Fibroblast of skin of left quadriceps (primary cell): ENCODE data around the gene MON1B.
"Not testable (repeated sequence)": the region's sequence is repeated elsewhere in the genome, so short reads cannot be mapped to it uniquely, and the experiment has no call there.

Experiments
- DNase-seq, 2 experiments: peaks; one replicate each; pipeline ENCODE4 v3.0.0-alpha.2; 2013; ENCODE audit warnings: low read depth in 2 of 2

Gene MON1B

DNA sequence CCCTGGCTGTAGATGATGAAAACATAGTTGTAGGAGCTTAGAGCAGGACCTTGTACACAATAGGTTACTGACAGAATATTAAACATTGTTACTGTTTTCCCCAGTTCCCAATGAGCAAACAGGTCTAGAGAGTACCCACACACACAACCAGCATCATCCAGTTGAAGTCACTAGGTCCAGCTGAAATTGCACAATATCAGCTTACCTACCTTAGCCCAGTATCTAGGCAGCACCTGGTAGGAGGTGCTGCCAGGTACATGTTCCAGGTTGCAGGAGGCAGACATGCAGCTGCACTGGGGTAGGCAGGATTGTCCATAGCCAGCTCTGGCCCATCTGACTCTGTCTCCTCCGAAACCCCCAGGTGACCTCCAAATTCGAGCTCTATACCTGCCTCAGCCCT lies 6.8 kb downstream of the MON1B start:
- no peak for DNase-seq

GRCh38 chr16:77199211-77199610 lies 8.2 kb downstream of the MON1B start, which contains the start of gene SYCE1L:
TSS of gene SYCE1L (plus strand) at chr16:77199408. CDS start at chr16:77199452, 44 bp downstream.
- DNase-seq: no peak

GRCh38 chr16:77206533-77206932 lies 15.5 kb downstream of the MON1B start:
- DNase-seq: no peak

- no peak for DNase-seq
These were observed 16.0 kb downstream of the MON1B start for GRCh38 chr16:77207030-77207429.

DNA sequence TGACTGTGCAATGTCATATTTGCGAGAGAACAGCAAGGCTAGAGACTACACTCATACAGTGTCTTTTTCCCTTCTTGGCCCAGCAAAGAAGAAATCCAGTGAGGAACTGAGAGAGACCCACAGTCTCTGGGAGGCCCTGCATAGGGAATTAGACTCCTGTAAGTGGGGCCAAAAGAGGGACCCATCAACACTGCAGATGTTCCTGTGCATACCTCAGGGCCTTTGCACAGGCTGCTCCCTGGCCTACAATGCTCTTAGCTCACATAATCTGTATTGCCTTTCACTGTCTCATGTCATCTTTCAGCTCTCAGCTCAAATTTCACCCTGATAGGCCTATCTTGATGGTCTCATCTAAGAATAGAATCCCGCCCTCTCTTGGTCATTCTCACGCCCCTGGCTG lies 17.4 kb downstream of the MON1B start:
- DNase-seq: no peak

DNA sequence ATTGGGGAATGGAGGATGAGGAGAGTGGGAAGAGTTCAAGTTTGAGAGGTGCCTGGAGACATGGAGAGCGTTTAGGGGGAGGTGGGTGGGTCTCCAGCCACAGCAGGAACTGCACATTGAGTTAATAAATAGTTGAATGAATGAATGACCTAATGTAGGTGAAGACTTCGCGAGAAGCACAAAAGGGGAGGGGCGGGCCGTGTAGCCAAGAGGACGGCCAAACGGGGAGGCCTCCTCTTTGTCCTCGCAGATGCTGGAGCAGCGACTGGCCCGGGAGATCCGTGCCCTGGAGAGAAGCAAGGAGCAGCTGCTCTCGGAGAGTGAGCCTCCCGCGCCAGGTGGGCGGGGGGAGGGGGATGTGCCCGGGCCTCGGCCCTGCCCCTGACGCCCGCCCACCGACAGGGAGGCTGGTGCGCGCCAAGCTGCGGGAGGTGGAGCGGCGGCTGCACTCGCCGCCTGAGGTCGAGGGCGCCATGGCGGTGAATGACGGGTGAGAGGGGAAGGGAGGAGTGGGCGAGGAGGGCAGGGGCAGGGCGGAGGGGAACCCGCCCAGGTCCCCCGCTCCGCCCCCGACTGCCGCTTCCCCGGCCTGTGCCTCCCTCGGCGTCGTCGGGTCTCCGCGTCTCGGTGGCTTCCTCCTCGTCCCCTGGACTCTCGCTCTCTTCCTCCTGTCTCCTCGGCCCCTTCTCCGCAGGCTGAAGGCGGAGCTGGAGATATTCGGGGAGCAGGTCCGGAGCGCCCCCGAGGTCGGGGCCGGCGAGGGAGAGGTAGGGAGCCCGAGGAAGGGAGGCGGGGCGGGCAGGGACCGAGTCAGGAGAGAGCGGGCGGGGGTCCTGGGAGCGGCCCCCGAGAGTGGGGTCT lies 21.1 kb downstream of the MON1B start:
- DNase-seq: no peak

DNA sequence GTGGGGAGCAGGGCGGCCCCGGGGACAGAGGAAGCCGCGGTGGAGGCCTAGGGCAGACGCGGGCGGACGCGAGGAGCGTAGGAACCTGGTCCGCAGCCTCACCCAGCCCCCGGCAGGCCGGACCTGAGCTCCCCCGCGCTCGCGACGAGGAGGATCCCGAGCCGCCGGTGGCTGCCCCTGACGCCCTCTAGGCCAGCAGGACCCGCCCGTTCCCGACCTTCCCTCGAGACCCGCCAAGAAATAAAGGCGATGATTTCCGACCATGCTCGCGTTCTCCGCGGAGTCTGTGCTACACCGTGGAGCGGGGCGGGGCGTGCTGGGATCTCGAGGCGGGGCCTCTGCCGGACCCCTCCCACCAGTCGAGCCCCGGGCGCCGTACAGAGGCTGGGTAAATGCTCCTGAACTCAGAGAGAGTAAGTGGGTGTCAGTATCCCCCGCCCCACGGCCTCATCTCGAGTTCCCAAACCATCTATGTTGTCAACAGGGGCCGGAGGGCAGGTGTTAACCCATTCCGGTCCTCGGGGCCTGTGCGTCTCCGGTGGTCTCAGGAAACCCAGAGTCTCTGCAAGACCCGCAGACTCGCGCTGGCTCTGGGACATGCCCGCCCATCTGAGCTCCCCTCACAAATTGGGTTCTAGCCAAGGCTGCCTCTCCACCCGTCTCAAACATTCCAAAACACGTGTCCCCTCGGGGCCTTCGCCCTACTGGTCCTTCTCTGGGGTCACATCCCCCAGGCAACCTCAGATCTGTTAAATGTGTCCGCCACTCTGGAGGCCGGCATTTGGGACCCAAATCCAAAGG lies 22.0 kb downstream of the MON1B start:
- DNase-seq: no peak

- DNase-seq: peak; percentile 78 to 83
These were observed 22.6 kb downstream of the MON1B start for GRCh38 chr16:77213542-77214106.

DNA sequence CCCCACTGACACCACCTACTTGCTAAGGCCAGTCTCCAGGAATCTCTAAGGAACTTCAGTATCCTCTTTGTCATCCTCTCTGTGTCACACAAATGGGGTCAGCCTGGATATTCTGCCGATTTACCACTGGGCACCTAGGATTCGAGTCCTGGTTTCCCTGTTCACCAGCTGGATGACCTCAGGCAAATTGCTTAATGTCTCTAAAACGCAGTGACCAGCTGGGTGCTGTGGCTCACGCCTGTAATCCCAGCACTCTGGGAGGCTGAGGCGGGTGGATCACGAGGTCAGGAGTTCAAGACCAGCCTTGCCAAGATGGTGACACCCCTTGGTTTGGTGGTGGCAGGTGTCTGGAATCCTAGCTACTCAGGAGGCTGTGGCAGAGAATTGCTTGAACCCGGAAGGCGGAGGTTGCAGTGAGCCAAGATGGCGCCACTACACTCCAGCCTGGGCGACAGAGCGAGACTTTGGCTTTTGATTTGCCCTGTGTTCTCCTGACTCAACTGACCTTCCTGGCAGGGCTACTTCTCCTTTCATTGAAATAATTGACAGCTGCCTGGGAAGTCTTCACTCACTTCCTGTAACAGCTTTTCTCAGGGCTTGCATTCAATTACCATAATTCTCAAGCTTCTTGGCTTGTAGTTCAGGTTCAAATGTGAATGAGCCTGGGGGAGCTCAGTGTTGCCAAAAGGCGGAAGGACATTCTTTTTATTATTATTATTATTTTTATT lies 23.6 kb downstream of the MON1B start:
- DNase-seq: no peak

DNA sequence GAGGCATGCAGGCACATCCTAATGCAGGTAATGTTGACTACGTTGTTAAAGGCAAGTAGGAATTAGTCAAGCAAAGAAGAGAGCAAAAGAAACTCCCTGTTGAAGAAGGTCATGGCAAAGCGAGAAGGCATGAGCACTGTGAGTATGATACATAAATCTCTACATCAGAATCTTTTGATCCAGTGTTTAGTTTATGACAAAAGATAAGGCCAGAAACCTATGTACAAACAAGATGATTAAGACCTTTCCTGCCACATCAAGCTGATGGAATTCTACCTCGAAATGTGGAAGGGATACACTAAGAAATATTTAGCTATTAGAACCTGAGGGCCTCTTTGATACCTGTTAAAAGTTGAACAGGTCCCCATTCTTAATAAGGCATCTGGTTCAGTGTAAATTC lies 28.4 kb downstream of the MON1B start:
- no peak for DNase-seq

- no peak for DNase-seq
These were observed 29.4 kb downstream of the MON1B start for GRCh38 chr16:77220427-77220826.

GRCh38 chr16:77221482-77221881 lies 30.5 kb downstream of the MON1B start:
- DNase-seq: no peak

- DNase-seq: no peak
These were observed 32.2 kb downstream of the MON1B start for GRCh38 chr16:77223184-77223583.

DNA sequence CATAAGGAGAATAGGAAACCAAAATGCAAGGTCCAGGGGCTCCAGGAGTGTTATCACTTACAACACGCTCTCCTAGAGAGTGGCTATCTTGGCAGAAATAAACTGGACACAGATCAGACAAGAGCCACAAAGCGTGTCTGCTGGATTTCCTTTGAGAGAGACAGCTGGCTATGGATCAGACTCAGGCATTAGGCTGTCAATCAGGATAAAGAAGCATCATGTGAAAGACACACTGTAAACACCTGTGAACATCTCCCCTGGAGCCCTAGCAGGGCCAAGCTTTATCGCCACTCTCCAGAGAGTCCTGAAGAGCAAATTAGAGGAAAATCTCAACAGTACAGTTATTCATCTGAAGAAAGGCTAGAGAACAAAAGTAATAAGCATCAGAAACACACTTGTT lies 34.2 kb downstream of the MON1B start:
- no peak for DNase-seq

DNA sequence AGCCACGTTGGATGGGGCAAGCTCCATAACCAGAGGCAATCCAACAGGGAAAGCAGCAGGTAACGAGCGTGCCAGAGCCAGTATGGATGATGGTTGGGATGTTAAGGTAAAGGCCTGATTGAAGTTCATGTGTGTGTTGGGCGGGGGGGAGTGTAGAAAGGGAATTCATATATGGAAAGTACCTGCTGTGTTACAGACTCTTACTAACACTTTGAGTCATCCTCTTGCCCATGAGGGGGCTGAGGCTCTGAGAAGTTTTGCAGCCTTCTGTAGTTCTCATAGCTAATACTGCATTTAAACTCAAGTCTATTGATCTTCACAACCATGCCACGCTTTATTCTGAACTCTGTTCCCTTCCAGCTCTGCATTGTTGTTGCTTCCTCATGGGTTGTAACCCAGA lies 36.8 kb downstream of the MON1B start:
- no peak for DNase-seq

DNA sequence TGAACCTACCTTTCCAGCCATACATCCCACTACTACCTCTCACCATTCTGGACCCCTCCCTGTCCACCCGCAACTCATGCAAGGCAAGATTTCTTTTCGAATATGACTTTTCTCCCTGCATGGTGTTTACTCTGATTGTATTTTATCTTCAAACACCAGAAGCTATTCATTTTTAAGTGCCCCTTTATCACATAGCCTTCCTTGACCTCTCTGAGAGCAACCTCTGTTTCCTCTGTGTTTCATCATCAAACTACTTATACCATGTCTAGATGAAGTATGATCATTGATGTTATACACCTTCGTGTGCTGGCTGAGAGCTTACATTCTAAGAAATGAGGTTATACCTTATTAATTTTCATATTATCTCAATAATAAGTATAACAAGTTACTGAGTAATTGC lies 40.1 kb downstream of the MON1B start:
- DNase-seq: no peak

GRCh38 chr16:77233799-77234519 lies 43.0 kb downstream of the MON1B start:
- DNase-seq: no peak

GRCh38 chr16:77234611-77235010 lies 43.6 kb downstream of the MON1B start:
- DNase-seq: no peak

DNA sequence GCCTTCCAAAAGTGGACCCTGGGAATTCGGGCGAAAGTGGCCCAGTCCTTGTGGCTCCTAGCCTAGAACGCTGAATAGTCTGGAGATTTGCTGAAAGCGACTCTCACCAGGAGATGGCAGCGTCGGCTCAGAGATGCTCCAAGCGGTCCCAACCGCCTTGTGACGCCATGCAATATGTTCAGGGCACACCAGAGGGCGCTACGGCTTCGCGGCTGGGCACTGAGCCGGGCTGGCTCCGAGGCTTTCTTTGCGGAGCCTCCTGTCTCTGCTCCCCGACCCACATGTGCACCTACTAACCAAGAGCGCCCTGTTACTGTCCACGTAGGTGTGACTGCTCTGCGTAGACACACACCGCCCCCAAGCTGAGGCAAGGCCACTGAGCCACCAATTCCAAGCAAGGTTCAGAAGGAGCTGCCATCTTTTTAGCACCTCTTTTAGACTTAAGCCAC lies 45.1 kb downstream of the MON1B start:
- peak; percentile 48 to 59 for DNase-seq

DNA sequence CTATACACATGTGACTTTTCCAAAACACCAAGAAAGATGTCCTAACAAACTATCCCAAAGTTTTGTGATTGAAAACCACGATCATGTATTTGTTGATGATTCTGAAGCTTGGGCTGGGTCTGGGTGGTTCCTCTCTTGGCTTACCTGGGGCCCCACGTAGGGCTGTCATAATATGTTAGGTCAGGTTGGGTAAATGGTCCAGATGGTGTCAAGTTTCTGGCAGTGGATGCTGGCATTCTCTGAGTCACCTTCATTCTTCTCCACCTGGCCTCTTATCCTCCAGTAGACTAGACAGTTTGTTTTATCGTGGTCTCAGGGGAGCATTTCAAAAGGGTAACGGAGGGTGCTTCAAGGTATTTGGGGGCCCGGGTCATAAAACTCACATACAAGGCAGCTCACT lies 47.6 kb downstream of the MON1B start:
- no peak for DNase-seq

DNA sequence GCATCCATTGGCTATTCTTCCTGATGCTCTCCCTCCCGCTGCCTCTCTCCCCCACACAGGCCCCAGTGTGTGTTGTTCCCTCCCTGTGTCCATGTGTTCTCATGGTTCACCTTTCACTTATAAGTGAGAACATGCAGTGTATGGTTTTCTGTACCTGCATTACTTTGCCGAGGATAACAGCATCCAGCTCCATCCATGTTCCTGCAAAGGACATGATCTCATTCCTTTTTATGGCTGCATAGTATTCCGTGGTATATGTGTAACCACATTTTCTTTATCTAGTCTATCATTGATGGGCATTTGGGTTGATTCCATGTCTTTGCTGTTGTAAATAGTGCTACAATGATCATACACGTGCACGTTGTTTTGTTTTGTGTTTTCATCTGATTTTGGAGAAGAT lies 51.5 kb downstream of the MON1B start:
- DNase-seq: not testable (repeated sequence)
